GM12892 (cell line): ENCODE measurements around the gene SGCD.
"Not testable (repeated sequence)": the region's sequence is repeated elsewhere in the genome, so short reads cannot be mapped to it uniquely, and the experiment has no call there.

Source experiments
- POLR2A ChIP-seq: IDR thresholded peaks from 2 replicates; pipeline ENCODE4 v1.6.1; 2011; ENCODE audit warnings: low read depth, low read length, control low read depth
- POLR2AphosphoS5 ChIP-seq: IDR thresholded peaks from 2 replicates; pipeline ENCODE4 v1.6.1; 2011; ENCODE audit warnings: low read depth, low read length, control low read depth
- TAF1 ChIP-seq: IDR thresholded peaks from 2 replicates; pipeline ENCODE4 v1.6.1; 2011; ENCODE audit warnings: low read depth, mild to moderate bottlenecking, control low read depth, low read length, borderline replicate concordance

- TF ChIP-seq POLR2AphosphoS5, POLR2A, TAF1: not testable (repeated sequence)
These were observed 339.7 kb downstream of the SGCD start for GRCh38 chr5:156666686-156667085.
